Measurements from ENCODE around the gene GALNT2.

The GALNT2 gene

DNA sequence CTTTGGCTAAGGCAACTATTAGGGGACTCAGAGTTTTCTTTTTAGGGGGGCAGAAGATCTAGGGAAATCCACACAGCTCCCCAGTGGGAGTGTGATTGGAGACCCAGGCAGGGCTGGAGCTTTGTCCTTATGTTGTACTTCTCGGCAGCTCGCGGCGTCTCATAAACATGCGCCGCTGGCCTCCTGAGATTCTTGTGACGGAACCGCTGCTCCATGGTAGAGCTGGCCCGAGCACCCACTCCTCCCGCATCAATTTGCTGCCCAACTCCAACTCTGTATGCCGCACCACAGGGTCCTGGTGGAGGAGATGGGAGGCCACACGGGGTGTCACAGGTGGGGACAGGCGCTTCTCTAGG lies 143.9 kb downstream of the GALNT2 start:
- Mint-ChIP-seq H3K27ac (ENCODE audit: low read depth) (peak overlapping the region; percentile 75), H3K4me3 (no peak overlapping the region), H3K4me1 (peaks cover 60% of the 10 kb centered on the region), H3K27me3 (no peaks in the 10 kb centered on the region), H3K9me3 (no peaks in the 10 kb centered on the region), H3K36me3 (ENCODE audit: insufficient read depth) (peaks cover 8% of the 10 kb centered on the region)
- ATAC-seq (replicated peaks; ENCODE audit: extremely low read depth, poor library complexity, severe bottlenecking) (no peak), DNase-seq (ENCODE audit: low spot score in 2 of 2) (no peak)

DNA sequence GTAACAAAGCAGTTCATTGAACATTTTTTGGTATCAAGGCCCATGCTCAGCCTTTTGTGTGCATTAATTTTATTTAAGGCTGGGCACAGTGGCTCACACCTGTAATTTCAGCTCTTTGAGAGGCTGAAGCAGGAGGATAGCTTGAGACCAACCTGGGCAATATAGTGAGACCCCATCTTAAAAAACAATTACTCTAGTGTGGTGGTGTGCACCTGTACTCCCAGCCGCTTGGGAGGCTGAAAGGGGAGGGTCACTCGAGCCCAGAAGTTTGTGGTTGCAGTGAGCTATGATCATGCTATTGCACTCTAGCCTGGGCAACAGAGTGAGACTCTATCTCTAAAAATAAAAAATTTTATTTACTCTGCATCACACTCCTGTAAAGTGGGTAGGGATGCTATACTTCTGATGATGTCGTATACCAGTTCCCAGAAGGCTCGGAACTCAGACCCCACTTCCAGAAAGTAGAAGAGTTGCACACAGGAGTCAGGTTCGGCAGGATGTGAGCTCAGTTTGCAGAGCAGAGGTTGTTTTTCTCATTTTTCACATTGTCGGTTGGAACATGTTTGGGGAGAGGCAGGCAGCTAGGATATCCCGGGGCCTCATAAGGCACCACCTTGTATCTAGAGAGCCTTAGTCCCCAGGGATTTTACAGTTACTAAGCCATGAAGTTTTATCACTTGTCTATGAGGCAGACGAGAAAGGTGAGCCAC lies 144.6 kb downstream of the GALNT2 start:
- no peaks in the 10 kb centered on the region for H3K27me3 Mint-ChIP-seq
- H3K27ac Mint-ChIP-seq (ENCODE audit: low read depth): peak overlapping the region; percentile 83
- H3K36me3 Mint-ChIP-seq (ENCODE audit: insufficient read depth): peaks cover 8% of the 10 kb centered on the region
- no peak for DNase-seq (ENCODE audit: low spot score in 2 of 2)
- peaks cover 60% of the 10 kb centered on the region for H3K4me1 Mint-ChIP-seq
- ATAC-seq (replicated peaks; ENCODE audit: extremely low read depth, poor library complexity, severe bottlenecking): no peak
- H3K4me3 Mint-ChIP-seq: peak overlapping the region; percentile 55
- H3K9me3 Mint-ChIP-seq: no peaks in the 10 kb centered on the region

DNA sequence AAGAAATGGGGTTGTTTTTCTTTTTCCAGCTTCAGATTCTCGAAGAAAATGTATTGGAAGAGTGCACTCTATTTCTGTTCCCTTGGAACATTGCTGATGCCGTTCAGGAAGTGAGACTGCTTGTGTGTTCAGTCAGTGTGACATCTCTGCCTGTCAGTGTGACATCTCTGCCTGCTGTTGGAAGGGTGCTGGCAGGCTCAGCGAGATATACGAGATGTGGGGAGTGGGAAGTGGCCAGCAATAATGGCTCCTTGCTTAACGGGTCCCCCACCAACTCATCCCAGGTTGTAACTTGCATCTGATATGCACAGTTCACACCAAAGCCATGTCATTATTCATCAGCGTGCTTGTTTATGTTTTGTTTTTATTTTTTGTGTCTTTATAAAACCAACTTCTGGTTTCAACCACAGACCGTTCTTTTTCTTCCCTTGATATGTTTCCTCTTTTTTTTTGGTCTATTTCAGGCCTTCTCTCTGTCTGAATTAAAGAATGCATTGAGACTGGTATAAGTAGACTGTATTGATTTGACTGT lies 145.4 kb downstream of the GALNT2 start:
- DNase-seq (ENCODE audit: low spot score in 2 of 2) (no peak), ATAC-seq (replicated peaks; ENCODE audit: extremely low read depth, poor library complexity, severe bottlenecking) (peak; percentile 12)
- Mint-ChIP-seq H3K4me3 (peak overlapping the region; percentile 55), H3K4me1 (peaks cover 60% of the 10 kb centered on the region), H3K9me3 (no peaks in the 10 kb centered on the region), H3K27ac (ENCODE audit: low read depth) (peak overlapping the region; percentile 83), H3K27me3 (no peaks in the 10 kb centered on the region), H3K36me3 (ENCODE audit: insufficient read depth) (peaks cover 8% of the 10 kb centered on the region)

DNA sequence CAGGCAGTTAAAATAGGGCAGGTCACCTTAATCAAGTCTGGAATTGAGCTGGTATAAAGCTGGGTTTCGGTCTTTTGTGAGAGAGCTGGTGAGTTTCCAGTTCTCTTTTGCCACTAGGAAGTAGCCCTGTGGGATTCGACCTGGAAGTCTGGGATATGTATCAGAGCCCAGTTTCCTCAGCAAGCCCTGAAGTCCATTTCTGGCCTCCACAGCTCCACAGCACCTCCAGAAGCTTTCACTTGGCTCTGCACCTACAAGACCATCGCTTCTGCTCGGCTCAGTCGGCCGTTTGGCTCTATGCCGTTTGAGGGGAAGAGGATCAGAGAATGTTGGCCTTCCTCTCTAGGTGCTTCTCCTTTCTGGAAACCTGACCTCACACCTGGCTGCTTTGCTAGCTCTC lies 148.0 kb downstream of the GALNT2 start:
- no peak overlapping the region for H3K27ac Mint-ChIP-seq (ENCODE audit: low read depth)
- H3K9me3 Mint-ChIP-seq: no peaks in the 10 kb centered on the region
- peaks cover 46% of the 10 kb centered on the region for H3K4me1 Mint-ChIP-seq
- no peaks in the 10 kb centered on the region for H3K27me3 Mint-ChIP-seq
- H3K4me3 Mint-ChIP-seq: no peak overlapping the region
- DNase-seq (ENCODE audit: low spot score in 2 of 2) (no peak), ATAC-seq (replicated peaks; ENCODE audit: extremely low read depth, poor library complexity, severe bottlenecking) (no peak)
- peaks cover 2% of the 10 kb centered on the region for H3K36me3 Mint-ChIP-seq (ENCODE audit: insufficient read depth)

DNA sequence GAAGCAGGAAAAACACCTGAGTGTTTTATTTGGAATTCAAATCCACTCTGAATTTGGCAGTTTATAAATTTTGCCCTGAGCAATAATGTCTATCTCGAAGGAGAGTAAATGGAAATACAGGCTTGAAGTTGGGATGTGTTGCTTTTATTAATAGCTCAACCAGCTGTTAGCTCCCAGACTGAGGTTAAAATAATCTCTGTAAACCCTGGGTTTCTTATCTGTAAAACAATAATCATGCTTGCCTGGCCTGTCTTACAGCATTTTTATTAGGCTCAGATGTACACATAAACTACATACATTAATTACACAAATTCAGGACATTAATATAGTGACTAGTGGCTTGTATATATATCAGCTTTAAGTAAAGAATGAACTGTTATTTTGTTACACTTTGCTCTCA lies 148.5 kb downstream of the GALNT2 start:
- Mint-ChIP-seq H3K9me3 (no peaks in the 10 kb centered on the region), H3K4me1 (peaks cover 43% of the 10 kb centered on the region), H3K27ac (ENCODE audit: low read depth) (no peak overlapping the region), H3K36me3 (ENCODE audit: insufficient read depth) (peaks cover 2% of the 10 kb centered on the region), H3K27me3 (no peaks in the 10 kb centered on the region), H3K4me3 (no peak overlapping the region)
- DNase-seq (ENCODE audit: low spot score in 2 of 2) (no peak), ATAC-seq (replicated peaks; ENCODE audit: extremely low read depth, poor library complexity, severe bottlenecking) (no peak)

DNA sequence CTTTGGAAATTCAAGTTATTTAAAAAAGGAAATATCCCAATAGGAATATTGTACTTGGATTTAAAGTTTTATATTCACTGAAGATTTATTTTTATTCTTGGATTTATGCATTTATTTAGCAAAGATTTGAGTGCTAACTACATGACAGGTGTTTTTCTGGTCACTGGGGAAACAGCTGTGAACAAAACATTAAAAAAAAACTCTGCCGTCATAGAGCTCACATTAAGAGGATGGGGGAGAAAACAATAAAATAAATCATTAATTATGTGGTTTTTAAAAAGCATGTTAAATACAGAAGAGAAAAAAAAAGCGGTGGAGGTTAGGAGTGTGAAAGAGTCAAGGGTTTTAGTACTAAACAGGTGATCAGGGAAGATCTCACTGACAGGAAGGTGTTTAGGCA lies 149.9 kb downstream of the GALNT2 start:
- H3K4me3 Mint-ChIP-seq: no peak overlapping the region
- peaks cover 2% of the 10 kb centered on the region for H3K36me3 Mint-ChIP-seq (ENCODE audit: insufficient read depth)
- no peak for DNase-seq (ENCODE audit: low spot score in 2 of 2)
- no peak overlapping the region for H3K27ac Mint-ChIP-seq (ENCODE audit: low read depth)
- H3K4me1 Mint-ChIP-seq: peaks cover 39% of the 10 kb centered on the region
- H3K27me3 Mint-ChIP-seq: no peaks in the 10 kb centered on the region
- no peaks in the 10 kb centered on the region for H3K9me3 Mint-ChIP-seq
- ATAC-seq (replicated peaks; ENCODE audit: extremely low read depth, poor library complexity, severe bottlenecking): no peak

DNA sequence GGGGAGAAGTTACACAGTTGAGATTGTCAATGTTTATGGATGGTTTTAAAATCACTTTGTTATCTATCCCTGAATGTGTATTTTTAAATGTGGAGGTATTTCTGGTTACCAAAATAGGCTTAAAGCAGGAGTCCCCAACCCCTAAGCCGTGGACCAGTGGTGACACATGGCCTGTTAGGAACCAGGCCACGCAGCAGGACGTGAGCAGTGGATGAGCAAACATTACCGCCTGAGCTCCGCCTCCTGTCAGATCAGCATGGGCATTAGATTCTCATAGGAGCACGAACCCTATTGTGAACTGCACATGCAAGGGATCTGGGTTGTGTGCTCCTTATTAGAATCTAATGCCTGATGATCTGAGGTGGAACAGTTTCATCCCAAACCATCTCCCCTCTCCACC lies 151.6 kb downstream of the GALNT2 start:
- ATAC-seq (replicated peaks; ENCODE audit: extremely low read depth, poor library complexity, severe bottlenecking) (no peak), DNase-seq (ENCODE audit: low spot score in 2 of 2) (no peak)
- no peak overlapping the region for H3K27ac Mint-ChIP-seq (ENCODE audit: low read depth)
- peaks cover 2% of the 10 kb centered on the region for H3K36me3 Mint-ChIP-seq (ENCODE audit: insufficient read depth)
- no peaks in the 10 kb centered on the region for H3K27me3 Mint-ChIP-seq
- no peak overlapping the region for H3K4me3 Mint-ChIP-seq
- H3K9me3 Mint-ChIP-seq: no peaks in the 10 kb centered on the region
- peaks cover 27% of the 10 kb centered on the region for H3K4me1 Mint-ChIP-seq

DNA sequence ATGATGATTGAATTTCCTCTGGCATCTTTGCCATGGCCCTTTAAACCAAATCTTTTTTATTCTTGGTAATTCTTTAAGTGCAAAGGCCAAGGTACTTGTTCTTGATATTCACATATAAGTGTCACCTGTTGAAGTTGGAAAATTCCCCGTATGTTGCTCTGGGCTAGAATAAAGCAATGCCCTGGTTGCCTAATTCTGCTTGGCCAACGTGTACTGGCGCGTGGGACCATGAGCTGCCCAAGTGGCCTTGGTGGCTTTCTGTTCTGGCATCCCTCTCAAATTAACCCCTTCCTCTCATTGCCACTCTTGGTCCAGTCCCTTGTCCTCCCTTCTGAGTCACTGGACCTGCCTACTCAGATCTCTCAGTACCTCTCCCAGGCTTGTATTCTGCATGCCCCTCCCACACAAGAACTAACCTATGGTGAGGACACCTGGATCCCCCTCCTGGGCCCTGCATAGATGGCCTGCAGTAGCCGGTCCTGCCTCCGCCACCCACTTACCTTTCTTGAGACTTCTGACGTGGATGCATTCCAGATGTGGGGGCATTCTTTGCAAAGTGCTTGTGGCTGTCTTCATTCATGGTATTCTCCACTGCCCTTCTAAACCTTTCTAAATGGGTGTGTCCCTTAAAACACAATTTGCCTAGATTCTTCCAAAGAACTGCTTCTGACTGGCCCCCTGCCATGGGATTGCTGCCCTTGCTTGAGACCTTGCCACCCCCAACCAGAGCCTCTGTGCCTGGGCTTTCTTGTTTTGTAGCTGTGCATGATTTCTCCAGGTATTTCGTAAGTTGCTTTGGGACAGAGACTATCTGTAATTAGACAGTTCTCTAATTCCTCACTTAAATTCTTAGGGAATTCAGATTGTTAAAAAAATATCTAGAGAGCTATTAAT lies 152.4 kb downstream of the GALNT2 start:
- H3K27me3 Mint-ChIP-seq: no peaks in the 10 kb centered on the region
- no peak for ATAC-seq (replicated peaks; ENCODE audit: extremely low read depth, poor library complexity, severe bottlenecking)
- no peak overlapping the region for H3K27ac Mint-ChIP-seq (ENCODE audit: low read depth)
- no peak for DNase-seq (ENCODE audit: low spot score in 2 of 2)
- H3K9me3 Mint-ChIP-seq: no peaks in the 10 kb centered on the region
- peaks cover 21% of the 10 kb centered on the region for H3K4me1 Mint-ChIP-seq
- no peak overlapping the region for H3K4me3 Mint-ChIP-seq
- H3K36me3 Mint-ChIP-seq (ENCODE audit: insufficient read depth): no peaks in the 10 kb centered on the region

DNA sequence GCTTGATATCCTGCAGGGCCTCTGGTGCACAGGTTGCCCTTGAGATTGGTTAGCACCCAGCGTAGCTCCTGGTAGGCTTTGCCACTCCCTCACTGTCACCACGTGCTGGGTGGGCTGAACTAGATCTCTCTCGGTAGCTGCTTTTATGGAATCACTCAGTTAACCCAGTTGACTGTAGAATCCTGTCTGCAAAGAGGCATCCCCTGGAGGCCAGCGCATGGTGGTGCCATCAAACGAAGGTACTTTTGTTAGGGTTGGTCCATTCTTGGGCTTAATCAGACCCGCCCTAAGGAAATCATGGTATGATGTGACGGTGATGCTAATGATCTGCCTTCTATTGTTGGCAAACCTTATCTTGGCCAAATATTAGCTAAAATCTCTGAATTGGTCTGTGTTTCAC lies 153.4 kb downstream of the GALNT2 start:
- Mint-ChIP-seq H3K27me3 (no peaks in the 10 kb centered on the region), H3K36me3 (ENCODE audit: insufficient read depth) (no peaks in the 10 kb centered on the region), H3K27ac (ENCODE audit: low read depth) (no peak overlapping the region), H3K4me1 (peaks cover 16% of the 10 kb centered on the region), H3K9me3 (no peaks in the 10 kb centered on the region), H3K4me3 (no peak overlapping the region)
- DNase-seq (ENCODE audit: low spot score in 2 of 2) (no peak), ATAC-seq (replicated peaks; ENCODE audit: extremely low read depth, poor library complexity, severe bottlenecking) (no peak)

DNA sequence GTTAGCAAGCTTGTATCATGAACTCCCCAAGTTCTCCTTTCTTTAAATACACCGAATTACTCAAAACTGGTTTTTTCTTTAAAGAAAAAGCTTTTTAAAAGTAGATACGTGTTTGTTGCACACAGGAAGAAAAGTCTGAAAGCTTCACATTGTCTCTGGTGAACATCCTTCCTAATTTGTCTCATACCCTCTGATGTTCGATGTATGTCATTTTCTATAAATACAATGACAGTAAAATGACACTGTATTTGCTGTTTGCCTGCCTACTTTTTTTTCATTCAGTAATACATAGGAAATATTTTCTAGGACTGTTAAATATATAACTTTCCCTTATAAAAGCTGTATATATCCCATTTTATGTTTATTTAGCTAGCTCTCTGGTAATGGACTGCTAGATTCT lies 153.9 kb downstream of the GALNT2 start:
- ATAC-seq (replicated peaks; ENCODE audit: extremely low read depth, poor library complexity, severe bottlenecking): no peak
- H3K4me3 Mint-ChIP-seq: no peak overlapping the region
- no peak for DNase-seq (ENCODE audit: low spot score in 2 of 2)
- H3K36me3 Mint-ChIP-seq (ENCODE audit: insufficient read depth): no peaks in the 10 kb centered on the region
- H3K9me3 Mint-ChIP-seq: no peaks in the 10 kb centered on the region
- peaks cover 16% of the 10 kb centered on the region for H3K4me1 Mint-ChIP-seq
- no peak overlapping the region for H3K27ac Mint-ChIP-seq (ENCODE audit: low read depth)
- no peaks in the 10 kb centered on the region for H3K27me3 Mint-ChIP-seq

DNA sequence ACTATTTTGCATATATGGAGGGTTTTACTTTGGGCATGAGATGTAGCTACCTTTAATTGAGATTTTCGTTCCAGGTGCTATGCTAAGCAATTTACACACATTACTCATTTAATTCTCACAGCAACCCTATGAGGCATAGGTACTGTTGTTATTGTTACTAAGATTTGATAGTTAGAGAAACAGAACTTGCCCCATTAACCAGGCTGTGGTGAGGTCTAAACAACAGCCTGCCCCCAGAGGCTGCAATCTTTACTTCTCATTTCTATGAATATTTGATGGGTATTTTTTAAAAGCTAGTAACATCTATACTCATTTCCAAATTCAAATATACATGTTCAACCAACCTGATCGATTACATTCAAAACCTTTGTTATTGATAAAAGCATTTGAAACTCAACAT lies 155.6 kb downstream of the GALNT2 start:
- ATAC-seq (replicated peaks; ENCODE audit: extremely low read depth, poor library complexity, severe bottlenecking) (no peak), DNase-seq (ENCODE audit: low spot score in 2 of 2) (no peak)
- no peak overlapping the region for H3K27ac Mint-ChIP-seq (ENCODE audit: low read depth)
- H3K4me3 Mint-ChIP-seq: no peak overlapping the region
- peaks cover 16% of the 10 kb centered on the region for H3K4me1 Mint-ChIP-seq
- H3K36me3 Mint-ChIP-seq (ENCODE audit: insufficient read depth): no peaks in the 10 kb centered on the region
- no peaks in the 10 kb centered on the region for H3K9me3 Mint-ChIP-seq
- no peaks in the 10 kb centered on the region for H3K27me3 Mint-ChIP-seq

DNA sequence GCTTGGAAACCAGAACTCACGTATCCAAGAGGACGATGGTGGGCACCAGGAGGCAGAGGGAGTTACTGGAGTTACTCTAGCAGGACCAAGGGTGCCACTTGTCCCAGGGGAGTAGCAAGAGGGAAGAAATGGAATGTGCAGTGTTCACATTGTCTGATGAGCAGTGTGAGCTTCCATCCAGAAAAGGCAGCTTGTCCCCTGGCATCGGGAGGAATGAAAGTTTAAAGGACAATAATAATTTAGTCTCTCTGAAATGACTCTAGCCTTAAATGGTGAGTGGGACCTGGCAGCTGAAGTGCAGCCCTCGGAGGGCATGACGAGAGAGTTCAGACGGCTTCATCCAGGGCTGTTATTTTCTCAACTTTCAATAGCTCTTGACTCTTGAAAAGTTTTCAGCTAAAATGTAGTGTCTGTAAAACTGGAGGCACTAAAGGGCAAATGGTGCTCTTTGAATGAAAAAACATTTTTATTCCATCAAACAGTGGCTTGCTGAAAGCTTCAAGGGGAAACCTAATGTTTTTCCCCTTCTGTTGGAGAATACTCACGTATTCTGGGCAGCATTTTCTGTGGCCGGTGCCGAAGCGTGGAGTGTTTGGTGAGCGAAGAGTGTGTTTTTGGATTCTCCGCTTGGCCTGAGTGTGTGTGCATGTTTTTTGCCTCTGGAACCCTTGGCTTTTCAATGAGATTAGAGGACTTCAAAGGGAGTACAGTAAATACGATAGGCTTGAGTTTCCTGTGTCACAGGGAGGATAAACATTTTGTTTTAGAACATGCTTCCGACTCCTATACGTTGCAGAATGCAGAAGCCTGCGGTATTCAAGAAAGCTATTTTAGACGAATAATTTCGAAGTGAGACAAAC lies 157.3 kb downstream of the GALNT2 start:
- ATAC-seq (replicated peaks; ENCODE audit: extremely low read depth, poor library complexity, severe bottlenecking) (no peak), DNase-seq (ENCODE audit: low spot score in 2 of 2) (no peak)
- Mint-ChIP-seq H3K27ac (ENCODE audit: low read depth) (peak overlapping the region; percentile 62), H3K4me3 (no peak overlapping the region), H3K4me1 (peaks cover 16% of the 10 kb centered on the region), H3K27me3 (no peaks in the 10 kb centered on the region), H3K36me3 (ENCODE audit: insufficient read depth) (no peaks in the 10 kb centered on the region), H3K9me3 (no peaks in the 10 kb centered on the region)

Measured in central memory CD8-positive, alpha-beta T cell (primary cell).